GM15510 (cell line): ENCODE measurements around the gene PPP2R5A.

Source experiments
- POLR2A ChIP-seq: IDR thresholded peaks from 3 replicates; pipeline ENCODE4 v1.6.1; 2011; ENCODE audit warnings: borderline replicate concordance; ENCODE audit not compliant: insufficient read length; ENCODE audit errors: extremely low read depth

The PPP2R5A gene

DNA sequence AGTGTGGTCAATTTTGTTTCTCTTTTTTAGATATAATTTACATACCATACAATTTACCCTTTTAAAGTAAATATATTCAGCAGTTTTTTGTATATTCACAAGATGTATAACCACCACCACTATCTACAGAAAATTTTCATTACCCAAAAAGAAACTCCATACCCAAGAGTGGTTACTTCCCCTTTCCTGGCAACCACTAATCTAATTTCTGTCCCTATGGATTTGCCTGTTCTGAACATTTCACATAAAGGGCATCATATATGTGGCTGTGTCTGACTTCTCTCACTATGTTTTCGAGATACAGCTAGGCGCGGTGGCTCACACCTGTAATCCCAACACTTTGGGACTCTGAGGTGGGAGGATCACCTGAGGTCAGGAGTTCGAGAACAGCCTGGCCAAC, 115.8 kb downstream of the PPP2R5A start:
- no peak for TF ChIP-seq POLR2A

DNA sequence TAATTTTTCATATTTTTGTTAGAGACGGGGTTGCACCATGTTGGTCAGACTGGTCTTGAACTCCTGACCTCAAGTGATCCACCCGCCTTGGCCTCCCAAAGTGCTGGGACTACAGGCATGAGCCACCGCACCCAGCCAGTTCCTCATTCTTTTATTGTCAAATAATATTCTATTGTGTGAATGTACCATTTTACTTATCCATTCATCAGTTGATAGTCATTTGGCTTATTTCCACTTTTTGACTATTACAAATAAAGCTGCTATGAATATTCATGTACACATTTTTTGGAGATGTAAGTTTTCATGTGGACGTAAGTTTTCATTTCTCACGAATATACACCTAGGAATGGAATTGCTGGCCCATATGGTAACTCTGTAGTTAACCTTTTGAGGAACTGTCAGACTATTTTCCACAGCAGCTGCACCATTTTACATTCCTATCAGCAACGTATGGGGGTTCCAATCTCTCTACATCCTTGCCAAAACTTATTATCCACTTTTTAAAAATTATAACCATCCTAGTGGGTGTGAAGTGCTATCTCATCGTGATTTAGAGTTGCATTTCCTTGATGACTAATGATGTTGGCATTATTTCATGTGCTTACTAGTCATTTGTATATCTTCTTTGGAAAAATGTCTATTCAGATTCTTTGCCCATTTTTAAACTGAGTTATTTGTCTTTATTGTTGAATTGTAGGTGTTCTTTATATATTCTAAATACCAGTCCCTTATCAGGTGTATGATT, 116.8 kb downstream of the PPP2R5A start:
- no peak for TF ChIP-seq POLR2A

GRCh38 chr1:212402666-212403321, 117.6 kb downstream of the PPP2R5A start:
- TF ChIP-seq POLR2A: no peak

DNA sequence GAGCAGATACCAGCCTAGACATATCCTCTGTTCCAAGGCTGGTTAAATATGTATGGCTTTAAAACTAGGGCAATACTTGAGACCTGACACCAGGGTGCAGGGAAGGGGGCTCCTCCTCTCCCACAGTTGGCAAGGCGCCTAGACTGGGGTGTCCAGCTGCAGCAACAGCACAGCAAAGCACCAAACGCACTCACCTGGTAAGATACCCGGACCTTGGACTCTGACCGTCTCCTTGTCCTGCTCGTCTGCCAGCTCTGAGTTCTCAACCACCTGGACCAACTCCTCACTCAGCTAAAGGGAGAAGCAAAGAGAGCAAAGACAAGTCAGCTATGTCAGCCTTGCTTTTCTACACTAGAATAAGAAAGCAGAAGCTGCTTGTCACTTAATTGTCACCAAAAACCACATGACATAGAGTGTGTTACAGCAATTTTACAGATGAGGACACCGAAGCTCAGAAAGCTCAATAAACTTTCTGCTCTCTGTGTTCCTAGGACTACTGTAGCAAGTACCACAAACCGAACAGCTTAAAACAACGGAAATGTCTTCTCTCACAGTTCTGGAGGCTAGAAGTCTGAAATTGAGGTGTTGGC, 125.1 kb downstream of the PPP2R5A start:
- no peak for TF ChIP-seq POLR2A
